Naive B cell (primary cell): Measurements from ENCODE around the gene GPSM1. TPM values are rescaled to one million over a fixed set of nuclear protein-coding genes. Genes with fewer than 3 reads are reported as not detected.
"Not testable (repeated sequence)": the region's sequence is repeated elsewhere in the genome, so short reads cannot be mapped to it uniquely, and the experiment has no call there.

ENCODE experiments used
- ATAC-seq, 2 donors: fragments of 150-1000 bp; cut with Tn5 transposase; 2 replicates each; pipeline ENCODE4 v1.10.0; 2021; ENCODE audit warnings: low read depth in 2 of 2, mild to moderate bottlenecking in 2 of 2, moderate library complexity in 2 of 2
- DNase-seq: peaks from one replicate; pipeline ENCODE4 v3.0.0; 2022
- H3K27ac Mint-ChIP-seq, 6 donors: one replicate each; pipeline ENCODE4 v1.8.0; 2020 to 2022; ENCODE audit warnings: mild to moderate bottlenecking in 6 of 6, mixed read lengths in 6 of 6, moderate library complexity in 5 of 6, inconsistent platforms in 2 of 6
- H3K27me3 Mint-ChIP-seq, 3 donors: one replicate each; pipeline ENCODE4 v1.8.0; 2021 to 2022; ENCODE audit warnings: mixed read lengths in 3 of 3, mild to moderate bottlenecking in 1 of 3
- H3K36me3 Mint-ChIP-seq, 2 donors: one replicate each; pipeline ENCODE4 v1.8.0; 2020 to 2022; ENCODE audit warnings: mixed read lengths in 2 of 2, inconsistent platforms in 1 of 2, mild to moderate bottlenecking in 1 of 2
- H3K4me1 Mint-ChIP-seq, 3 donors: one replicate each; pipeline ENCODE4 v1.8.0; 2020 to 2022; ENCODE audit warnings: mixed read lengths in 3 of 3, inconsistent platforms in 1 of 3, mild to moderate bottlenecking in 1 of 3, moderate library complexity in 1 of 3
- H3K4me3 Mint-ChIP-seq, 8 donors: one replicate each; pipeline ENCODE4 v1.8.0; 2020 to 2022; ENCODE audit warnings: mild to moderate bottlenecking in 8 of 8, mixed read lengths in 8 of 8, moderate library complexity in 8 of 8, inconsistent platforms in 2 of 8
- H3K9me3 Mint-ChIP-seq, 7 donors: one replicate each; pipeline ENCODE4 v1.8.0; 2020 to 2022; ENCODE audit warnings: mixed read lengths in 7 of 7, mild to moderate bottlenecking in 5 of 7, inconsistent platforms in 2 of 7, moderate library complexity in 1 of 7
- polyA plus RNA-seq, 6 donors: library from polyadenylated mRNA; unstranded; fragments of 300-500 nt; fragmentation: Illumina TruSeq; gene quantifications; one replicate each; pipeline ENCODE4 v1.2.3, GENCODE V29; 2021; ENCODE audit warnings: low read depth in 6 of 6

The GPSM1 gene
- polyA plus RNA-seq, 6 donors from 2014 or later: 0.69 to 1.6 (median 0.94) TPM; not detected in 1

DNA sequence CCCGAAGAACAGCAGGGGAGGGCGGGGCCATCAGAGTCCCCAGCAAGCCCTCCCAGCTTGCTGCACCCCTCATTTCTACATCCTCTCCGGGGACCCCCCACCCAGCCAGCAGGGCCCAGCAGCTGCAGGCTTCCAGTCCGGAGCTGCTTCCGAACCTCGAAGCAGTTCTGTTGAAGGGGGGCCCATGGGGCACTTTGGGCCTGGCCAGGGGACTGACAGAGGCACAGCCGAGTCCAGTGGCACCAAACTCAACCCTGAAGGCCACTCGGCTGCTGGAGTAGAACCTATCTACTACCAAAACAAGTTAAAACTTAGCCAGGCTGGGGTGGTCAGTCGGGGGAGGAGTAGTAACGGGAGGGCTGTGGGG, 15.3 kb upstream of the GPSM1 start:
- Mint-ChIP-seq H3K36me3 (peaks cover 5 to 17% of the 10 kb centered on the region in 2 donors), H3K27me3 (peaks cover 4 to 19% (median 12%) of the 10 kb centered on the region in 3 donors), H3K27ac (no peak overlapping the region), H3K9me3 (peaks cover 9 to 21% (median 13%) of the 10 kb centered on the region in 7 donors), H3K4me1 (peaks cover 0 to 9% (median 1%) of the 10 kb centered on the region in 3 donors), H3K4me3 (no peak overlapping the region)
- ATAC-seq (no peak), DNase-seq (no peak)

DNA sequence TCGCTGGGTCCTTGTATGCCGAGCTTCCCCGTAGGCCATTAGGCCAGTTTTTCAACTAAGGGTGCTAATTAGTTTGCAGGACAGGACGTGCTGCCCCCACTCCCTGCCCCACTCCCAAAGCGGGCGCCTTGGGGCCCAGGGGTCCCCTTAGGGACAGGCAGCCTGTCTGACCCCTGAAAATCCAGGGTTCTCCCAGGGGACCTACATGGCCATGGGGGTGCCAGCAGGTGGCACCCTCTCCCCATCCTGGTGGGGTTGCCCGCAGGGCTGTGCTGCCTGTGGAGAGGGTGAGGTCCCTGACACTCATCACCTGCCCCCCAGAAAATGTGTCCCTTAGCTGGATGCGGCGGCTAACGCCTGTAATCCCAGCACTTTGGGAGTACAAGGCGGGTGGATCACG, 14.9 kb upstream of the GPSM1 start:
- Mint-ChIP-seq H3K9me3 (peaks cover 9 to 21% (median 13%) of the 10 kb centered on the region in 7 donors), H3K4me1 (peaks cover 0 to 10% (median 6%) of the 10 kb centered on the region in 3 donors), H3K4me3 (peak overlapping the region in 1 of 8 donors; percentile 39), H3K27ac (peak overlapping the region in 1 of 6 donors; percentile 75), H3K36me3 (peaks cover 5 to 17% of the 10 kb centered on the region in 2 donors), H3K27me3 (peaks cover 4 to 19% (median 16%) of the 10 kb centered on the region in 3 donors)
- DNase-seq (no peak), ATAC-seq (peak; percentile 37 to 40)

DNA sequence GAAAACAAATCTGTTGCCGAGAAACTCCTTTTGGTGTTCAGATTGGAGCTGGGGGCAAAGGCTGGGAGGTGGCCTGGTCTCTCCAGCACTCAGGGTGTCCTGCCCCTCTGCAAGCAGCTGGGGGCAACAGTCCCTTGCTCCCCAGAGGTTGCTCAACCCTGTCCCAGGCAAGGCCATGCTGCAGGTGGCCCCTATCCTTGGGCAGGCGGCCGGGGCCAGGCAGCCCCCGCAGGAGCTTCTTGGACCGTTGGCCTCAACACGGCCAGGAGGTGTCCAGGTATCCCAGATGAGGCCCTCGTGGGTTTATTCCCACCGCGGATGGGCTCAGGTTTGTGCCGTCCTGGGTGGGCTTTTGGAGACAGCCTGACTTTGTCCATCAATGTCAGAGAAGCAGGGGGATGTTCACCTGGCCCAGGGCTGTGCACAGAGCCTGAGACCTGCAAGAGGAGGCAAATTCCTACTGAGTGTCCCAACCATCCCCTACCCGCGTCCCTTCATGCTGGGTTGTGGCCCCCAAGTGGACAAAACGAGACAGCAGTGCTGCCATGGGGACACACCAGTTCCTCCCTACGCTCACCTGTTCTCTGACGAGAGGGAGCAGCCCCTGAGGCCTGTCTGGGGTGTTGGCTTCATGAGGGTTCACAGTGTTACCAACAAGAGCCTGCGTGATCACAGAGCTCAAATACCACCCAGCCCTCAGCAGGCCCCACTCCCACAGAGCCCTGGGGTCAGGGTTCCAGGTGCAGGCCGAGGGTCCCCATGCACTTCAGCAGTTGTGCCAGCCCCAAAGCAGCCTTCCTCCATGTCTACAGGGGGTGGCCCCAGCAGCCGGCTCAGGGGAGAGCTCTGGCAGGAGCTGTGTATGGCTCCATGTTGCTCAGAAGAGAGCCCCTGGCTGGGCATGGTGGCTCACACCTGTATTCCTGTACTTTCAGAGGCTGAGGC, 14.0 kb upstream of the GPSM1 start:
- Mint-ChIP-seq H3K27ac (peak overlapping the region in 1 of 6 donors; percentile 79), H3K36me3 (peaks cover 5 to 17% of the 10 kb centered on the region in 2 donors)
- ATAC-seq: no peak

DNA sequence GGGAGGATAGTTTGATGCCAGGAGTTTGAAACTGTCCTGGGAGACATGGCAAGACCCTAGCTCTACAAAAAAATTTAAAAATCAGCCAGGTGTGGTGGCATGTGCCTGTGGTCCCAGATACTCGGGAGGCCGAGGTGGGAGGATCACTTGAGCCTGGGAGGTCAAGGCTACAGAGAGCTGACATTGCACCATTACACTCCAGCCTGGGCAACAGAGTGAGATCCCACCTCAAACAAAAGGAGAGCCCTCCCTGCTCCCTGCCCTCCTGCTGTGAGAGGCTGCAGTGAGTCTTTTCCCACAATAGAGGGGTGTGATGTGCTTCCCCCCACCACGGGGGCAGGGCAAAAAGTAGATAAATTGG, 13.3 kb upstream of the GPSM1 start:
- Mint-ChIP-seq H3K4me1 (peaks cover 7 to 20% (median 15%) of the 10 kb centered on the region in 3 donors), H3K27me3 (peaks cover 4 to 23% (median 19%) of the 10 kb centered on the region in 3 donors), H3K27ac (no peak overlapping the region), H3K4me3 (no peak overlapping the region), H3K9me3 (peaks cover 9 to 21% (median 13%) of the 10 kb centered on the region in 7 donors), H3K36me3 (peaks cover 5 to 17% of the 10 kb centered on the region in 2 donors)
- DNase-seq (no peak), ATAC-seq (no peak)

More for the DNA sequence above, 14.0 kb upstream of the GPSM1 start:
- no peak for DNase-seq
- Mint-ChIP-seq H3K9me3 (peaks cover 9 to 21% (median 13%) of the 10 kb centered on the region in 7 donors), H3K4me1 (peaks cover 7 to 20% (median 15%) of the 10 kb centered on the region in 3 donors), H3K27me3 (peaks cover 4 to 23% (median 19%) of the 10 kb centered on the region in 3 donors), H3K4me3 (peak overlapping the region in 1 of 8 donors; percentile 18)

DNA sequence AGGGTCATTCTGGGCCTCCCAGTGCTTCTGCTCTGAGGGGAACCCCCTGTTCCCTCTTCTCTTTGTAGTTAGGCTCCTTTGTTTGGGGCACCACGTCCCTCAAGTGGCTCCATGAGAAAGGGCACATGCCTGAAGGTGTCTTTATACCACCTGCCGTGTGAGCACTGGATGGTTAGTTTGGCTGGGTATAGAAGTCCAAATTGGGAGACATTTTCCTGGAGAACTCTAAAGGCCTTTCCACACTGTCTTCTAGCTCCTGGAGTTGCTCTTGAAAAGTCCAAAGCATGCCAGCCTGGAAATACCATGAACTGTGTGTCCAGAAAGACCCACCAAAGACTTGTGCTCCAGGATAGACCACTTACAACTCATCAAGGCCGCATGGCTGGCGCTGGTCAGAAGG, 12.4 kb upstream of the GPSM1 start:
- H3K27ac Mint-ChIP-seq: peak overlapping the region in 2 of 6 donors; percentile 9 to 15
- DNase-seq (no peak), ATAC-seq (no peak)
- no peak overlapping the region for H3K4me3 Mint-ChIP-seq
- H3K4me1 Mint-ChIP-seq: peaks cover 7 to 20% (median 15%) of the 10 kb centered on the region in 3 donors
- peaks cover 5 to 17% of the 10 kb centered on the region in 2 donors for H3K36me3 Mint-ChIP-seq
- H3K9me3 Mint-ChIP-seq: peaks cover 9 to 21% (median 13%) of the 10 kb centered on the region in 7 donors
- H3K27me3 Mint-ChIP-seq: peaks cover 4 to 23% (median 19%) of the 10 kb centered on the region in 3 donors

DNA sequence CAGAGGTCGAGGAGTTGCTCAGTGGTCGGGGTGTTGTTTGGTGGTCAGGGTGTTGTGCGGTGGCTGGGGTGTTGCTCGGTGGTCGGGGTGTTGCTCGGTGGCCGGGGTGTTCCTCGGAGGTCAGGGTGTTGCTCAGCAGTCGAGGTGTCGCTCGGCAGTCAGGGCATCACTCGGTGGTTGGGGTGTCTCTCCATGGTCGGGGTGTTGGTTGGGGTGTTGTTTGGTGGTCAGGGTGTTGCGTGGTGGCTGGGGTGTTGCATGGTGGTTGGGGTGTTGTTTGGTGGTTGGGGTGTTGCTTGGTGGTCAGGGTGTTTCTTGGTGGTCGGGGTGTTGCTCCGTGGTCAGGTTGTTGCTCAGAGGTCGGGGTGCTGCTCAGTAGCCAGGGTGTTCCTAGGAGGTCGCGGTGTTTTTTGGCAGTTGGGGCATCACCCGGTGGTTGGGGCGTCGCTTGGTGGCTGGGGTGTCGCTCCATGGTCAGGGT, 11.0 kb upstream of the GPSM1 start:
- ATAC-seq: no peak

DNA sequence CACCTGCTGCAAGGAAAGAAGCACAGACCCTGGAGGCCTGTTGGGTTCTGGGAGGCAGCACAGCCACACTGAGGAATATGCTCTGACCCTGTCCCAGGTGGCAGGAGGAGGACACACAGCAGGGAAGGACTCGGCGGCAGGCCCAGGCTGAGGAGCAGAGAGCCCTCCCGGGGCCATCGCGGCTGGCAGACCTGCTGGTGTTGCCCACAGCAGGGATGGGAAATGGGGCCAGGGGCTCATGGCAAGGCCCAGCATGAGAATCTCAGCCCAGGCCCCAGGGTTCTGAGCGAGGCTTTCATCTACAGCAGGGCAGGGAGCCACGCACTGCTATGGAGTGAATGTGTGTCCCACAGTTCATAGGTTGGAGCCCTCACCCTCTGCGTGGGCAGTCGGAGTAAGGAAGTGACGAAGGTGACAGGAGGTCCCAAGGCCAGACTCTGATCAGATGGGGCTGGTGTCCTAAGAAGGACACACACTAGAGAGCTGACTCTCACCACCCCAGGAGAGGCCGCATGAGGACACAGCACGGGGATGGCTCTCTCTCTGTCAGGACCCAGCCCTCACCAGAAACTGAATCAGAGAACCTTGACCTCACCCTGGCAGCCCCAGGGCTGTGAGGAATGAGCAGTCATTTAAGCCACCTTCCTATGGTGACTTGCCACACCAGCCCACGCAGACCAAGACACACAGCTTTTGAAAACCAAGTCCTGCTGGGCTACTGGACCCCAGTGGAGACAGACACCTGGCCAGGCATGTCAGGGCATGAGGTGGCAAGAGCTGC, 10.3 kb upstream of the GPSM1 start:
- DNase-seq (no peak), ATAC-seq (no peak)
- H3K9me3 Mint-ChIP-seq: peaks cover 9 to 21% (median 13%) of the 10 kb centered on the region in 7 donors
- no peak overlapping the region for H3K27ac Mint-ChIP-seq
- peaks cover 5 to 17% of the 10 kb centered on the region in 2 donors for H3K36me3 Mint-ChIP-seq
- peaks cover 7 to 20% (median 15%) of the 10 kb centered on the region in 3 donors for H3K4me1 Mint-ChIP-seq
- peak overlapping the region in 3 of 8 donors; percentile 9 to 54 (median 13) for H3K4me3 Mint-ChIP-seq
- H3K27me3 Mint-ChIP-seq: peaks cover 4 to 23% (median 19%) of the 10 kb centered on the region in 3 donors

More for the DNA sequence above, 11.0 kb upstream of the GPSM1 start:
- Mint-ChIP-seq H3K27ac (peak overlapping the region in 2 of 6 donors; percentile 46 to 66), H3K36me3 (peaks cover 5 to 17% of the 10 kb centered on the region in 2 donors), H3K9me3 (peaks cover 9 to 21% (median 13%) of the 10 kb centered on the region in 7 donors), H3K4me3 (peak overlapping the region in 2 of 8 donors; percentile 25 to 54), H3K4me1 (peaks cover 7 to 20% (median 15%) of the 10 kb centered on the region in 3 donors), H3K27me3 (peaks cover 4 to 23% (median 19%) of the 10 kb centered on the region in 3 donors)
- no peak for DNase-seq

DNA sequence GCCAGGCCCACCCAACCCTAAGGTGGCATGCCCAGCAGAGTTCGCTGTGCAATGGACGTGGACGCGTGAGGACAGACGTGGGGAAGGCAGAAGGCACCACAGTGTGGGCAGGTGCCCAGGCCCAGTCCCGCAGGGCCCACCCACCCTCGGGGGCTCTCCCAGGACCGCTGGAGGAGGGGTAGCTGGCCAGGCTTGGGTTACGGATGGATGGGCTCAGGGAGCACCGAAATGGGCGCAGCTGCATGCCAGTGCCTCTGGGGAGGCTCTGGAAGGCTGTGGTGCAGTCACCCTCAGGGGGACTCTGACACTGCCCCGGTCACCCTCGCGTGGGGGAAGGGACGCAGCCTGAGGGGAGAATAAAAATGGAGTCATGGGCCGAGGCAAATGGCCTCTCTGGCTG, 9.6 kb upstream of the GPSM1 start:
- Mint-ChIP-seq H3K27me3 (peaks cover 4 to 23% (median 19%) of the 10 kb centered on the region in 3 donors), H3K4me3 (peak overlapping the region in 1 of 8 donors; percentile 13), H3K4me1 (peaks cover 7 to 20% (median 15%) of the 10 kb centered on the region in 3 donors), H3K9me3 (peaks cover 9 to 21% (median 13%) of the 10 kb centered on the region in 7 donors), H3K27ac (peak overlapping the region in 1 of 6 donors; percentile 71), H3K36me3 (peaks cover 5 to 17% of the 10 kb centered on the region in 2 donors)
- ATAC-seq (no peak), DNase-seq (no peak)

DNA sequence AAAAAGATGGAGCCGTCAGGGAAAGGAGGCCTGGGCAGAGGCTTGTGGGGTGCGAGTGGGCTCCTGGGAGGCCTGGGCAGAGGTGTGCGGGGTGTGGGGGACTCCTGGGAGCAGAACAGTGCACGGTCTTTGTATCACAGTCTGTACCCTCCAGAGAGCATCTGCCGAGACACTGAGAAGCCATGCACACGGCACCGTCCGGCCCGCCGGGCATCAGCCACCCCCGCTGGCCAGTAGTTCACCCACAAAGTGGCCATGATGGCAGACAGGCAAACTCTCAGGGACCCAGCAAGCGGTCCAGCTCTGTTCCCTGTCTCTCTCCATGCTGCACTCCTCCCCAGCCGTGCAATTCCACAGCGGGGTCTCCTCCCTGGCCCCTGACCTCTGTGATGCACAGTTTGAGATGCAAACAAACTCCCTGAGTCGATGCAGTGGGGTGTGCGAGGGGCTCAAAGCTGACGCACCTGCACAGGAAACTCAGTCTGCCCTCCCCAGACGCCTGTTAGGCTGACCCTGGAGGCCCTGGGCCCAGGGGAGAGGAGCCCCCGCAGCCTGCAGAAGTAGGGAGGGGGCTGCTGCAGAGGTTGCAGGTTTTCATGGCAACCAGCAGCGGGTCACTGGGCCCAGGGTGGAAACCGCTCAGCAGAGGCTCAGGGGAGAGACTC, 9.1 kb upstream of the GPSM1 start:
- H3K4me3 Mint-ChIP-seq: peak overlapping the region in 2 of 8 donors; percentile 13 to 29
- peaks cover 5 to 17% of the 10 kb centered on the region in 2 donors for H3K36me3 Mint-ChIP-seq
- H3K27me3 Mint-ChIP-seq: peaks cover 4 to 23% (median 19%) of the 10 kb centered on the region in 3 donors
- peaks cover 7 to 20% (median 15%) of the 10 kb centered on the region in 3 donors for H3K4me1 Mint-ChIP-seq
- peaks cover 9 to 21% (median 13%) of the 10 kb centered on the region in 7 donors for H3K9me3 Mint-ChIP-seq
- ATAC-seq (peak; percentile 46 to 58), DNase-seq (no peak)
- H3K27ac Mint-ChIP-seq: peak overlapping the region in 3 of 6 donors; percentile 19 to 71 (median 69)

DNA sequence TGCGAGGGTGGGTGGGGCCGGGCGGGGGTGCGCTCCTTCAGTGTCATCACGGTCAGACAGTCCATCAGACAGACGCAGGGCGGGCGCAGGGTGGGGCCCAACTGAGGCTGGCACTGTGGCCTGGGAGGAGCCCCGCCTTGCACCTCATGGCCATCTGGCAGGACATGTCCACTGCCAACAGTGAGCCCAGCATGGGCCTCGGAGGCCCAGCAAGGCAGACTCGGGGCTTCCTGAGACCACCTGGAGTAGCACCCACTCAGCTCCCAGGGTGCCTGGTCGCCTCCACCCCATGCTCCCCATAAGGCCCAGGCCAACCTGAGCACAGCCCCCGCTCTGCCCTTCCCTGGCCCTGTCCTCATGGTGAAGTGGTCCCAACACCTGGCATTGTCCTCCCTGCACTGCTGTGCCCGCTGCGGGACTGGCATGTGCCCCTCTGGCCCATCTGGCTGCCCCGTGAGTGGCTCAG, 8.5 kb upstream of the GPSM1 start:
- peak overlapping the region in 1 of 6 donors; percentile 15 for H3K27ac Mint-ChIP-seq
- H3K4me1 Mint-ChIP-seq: peaks cover 7 to 20% (median 15%) of the 10 kb centered on the region in 3 donors
- H3K9me3 Mint-ChIP-seq: peaks cover 9 to 21% (median 13%) of the 10 kb centered on the region in 7 donors
- DNase-seq (no peak), ATAC-seq (no peak)
- peaks cover 4 to 23% (median 19%) of the 10 kb centered on the region in 3 donors for H3K27me3 Mint-ChIP-seq
- H3K4me3 Mint-ChIP-seq: no peak overlapping the region
- peaks cover 5 to 17% of the 10 kb centered on the region in 2 donors for H3K36me3 Mint-ChIP-seq

DNA sequence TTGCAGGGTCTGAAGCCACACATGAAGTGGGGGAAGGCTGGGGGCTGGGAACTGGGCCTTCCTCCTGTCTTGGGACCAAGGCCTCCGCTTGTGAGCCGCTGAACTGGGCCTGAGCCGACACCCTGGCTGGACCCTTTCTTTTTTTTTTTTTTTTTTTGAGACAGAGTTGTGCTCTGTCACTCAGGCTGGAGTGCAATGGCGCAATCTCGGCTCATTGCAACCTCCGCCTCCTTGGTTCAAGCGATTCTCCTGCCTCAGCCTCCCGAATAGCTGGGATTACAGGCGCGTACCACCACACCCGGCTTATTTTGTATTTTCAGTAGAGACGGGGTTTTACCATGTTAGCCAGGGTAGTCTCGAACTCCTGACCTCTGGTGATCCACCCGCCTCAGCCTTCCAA, 8.1 kb upstream of the GPSM1 start:
- not testable (repeated sequence) for ATAC-seq, DNase-seq
- peaks cover 4 to 23% (median 19%) of the 10 kb centered on the region in 3 donors for H3K27me3 Mint-ChIP-seq
- peak overlapping the region in 1 of 8 donors; percentile 57 for H3K4me3 Mint-ChIP-seq
- peaks cover 7 to 20% (median 15%) of the 10 kb centered on the region in 3 donors for H3K4me1 Mint-ChIP-seq
- peaks cover 5 to 17% of the 10 kb centered on the region in 2 donors for H3K36me3 Mint-ChIP-seq
- peak overlapping the region in 1 of 6 donors; percentile 47 for H3K27ac Mint-ChIP-seq
- H3K9me3 Mint-ChIP-seq: peaks cover 9 to 20% (median 13%) of the 10 kb centered on the region in 7 donors

DNA sequence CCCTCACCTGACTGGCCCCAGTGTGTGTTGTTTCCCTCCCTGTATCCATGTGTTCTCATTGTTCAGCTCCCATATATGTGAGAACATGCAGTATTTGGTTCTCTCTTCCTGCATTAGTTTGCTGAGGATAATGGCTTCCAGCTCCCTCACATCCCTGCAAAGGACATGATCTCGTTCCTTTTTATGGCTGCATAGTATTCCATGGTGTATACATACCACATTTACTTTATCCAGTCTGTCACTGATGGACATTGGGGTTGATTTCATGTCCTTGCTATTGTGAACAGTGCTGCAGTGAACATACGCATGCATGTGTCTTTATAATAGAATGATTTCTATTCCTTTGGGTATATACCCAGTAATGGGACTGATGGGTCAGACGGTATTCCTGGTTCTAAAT, 7.4 kb upstream of the GPSM1 start:
- Mint-ChIP-seq H3K27me3 (peaks cover 4 to 23% (median 18%) of the 10 kb centered on the region in 3 donors), H3K4me3 (peak overlapping the region in 1 of 8 donors; percentile 40), H3K36me3 (peaks cover 0 to 15% of the 10 kb centered on the region in 2 donors), H3K9me3 (peaks cover 6 to 13% (median 9%) of the 10 kb centered on the region in 7 donors), H3K4me1 (peaks cover 7 to 20% (median 15%) of the 10 kb centered on the region in 3 donors)
- not testable (repeated sequence) for DNase-seq, ATAC-seq, H3K27ac Mint-ChIP-seq
